Fibroblast of peridontal ligament (primary cell): Measurements from ENCODE around the gene KRTAP19-2.
"Not testable (repeated sequence)": the region's sequence is repeated elsewhere in the genome, so short reads cannot be mapped to it uniquely, and the experiment has no call there.

Experiments
- DNase-seq: peaks from one replicate; pipeline ENCODE4 v3.0.0-alpha.2; 2010; ENCODE audit errors: extremely low read depth

The KRTAP19-2 gene, protein sequence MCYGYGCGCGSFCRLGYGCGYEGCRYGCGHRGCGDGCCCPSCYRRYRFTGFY

DNA sequence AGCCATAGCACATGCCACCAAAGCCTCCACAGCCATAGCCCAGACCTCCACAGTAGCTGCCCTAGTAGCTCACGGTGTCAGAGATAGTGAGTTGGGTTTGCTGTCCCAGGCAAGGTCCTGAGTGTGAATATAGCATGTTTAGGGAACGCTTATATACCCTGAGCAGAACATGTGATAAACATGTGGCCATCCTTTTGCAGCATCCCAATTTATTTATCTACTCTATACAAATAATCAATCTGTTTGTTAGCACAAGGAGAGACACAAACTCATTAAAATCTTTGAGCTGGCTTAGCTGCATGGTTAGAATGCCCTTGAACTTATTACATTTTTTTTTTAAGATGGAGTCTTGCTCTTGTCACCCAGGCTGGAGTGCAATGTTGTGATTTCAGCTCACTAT lies at the start of gene KRTAP19-2:
TSS of gene KRTAP19-2 (minus strand) at position 101 of the 400 bp plus-strand sequence. CDS start at position 13, 88 bp downstream.
- no peak for DNase-seq

DNA sequence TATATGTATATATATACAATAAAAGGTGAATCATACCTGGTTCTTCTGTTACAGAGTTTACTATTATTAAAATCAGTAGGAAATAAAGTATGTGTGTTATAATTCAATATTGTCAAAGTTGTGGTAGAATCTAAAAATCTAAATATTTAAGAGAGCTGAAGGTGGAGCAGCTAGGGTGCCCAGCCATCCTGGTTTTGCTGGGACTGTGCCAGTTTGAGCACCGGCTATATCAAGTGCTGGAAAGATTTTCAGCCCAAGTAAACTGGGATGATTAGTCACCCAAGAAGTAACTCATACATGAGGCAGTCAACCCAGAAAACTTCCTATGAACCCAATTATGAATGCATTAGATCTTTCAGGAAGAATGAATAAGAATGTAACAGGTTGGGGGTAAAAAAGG lies 31.6 kb upstream of the KRTAP19-2 start:
- DNase-seq: no peak

DNA sequence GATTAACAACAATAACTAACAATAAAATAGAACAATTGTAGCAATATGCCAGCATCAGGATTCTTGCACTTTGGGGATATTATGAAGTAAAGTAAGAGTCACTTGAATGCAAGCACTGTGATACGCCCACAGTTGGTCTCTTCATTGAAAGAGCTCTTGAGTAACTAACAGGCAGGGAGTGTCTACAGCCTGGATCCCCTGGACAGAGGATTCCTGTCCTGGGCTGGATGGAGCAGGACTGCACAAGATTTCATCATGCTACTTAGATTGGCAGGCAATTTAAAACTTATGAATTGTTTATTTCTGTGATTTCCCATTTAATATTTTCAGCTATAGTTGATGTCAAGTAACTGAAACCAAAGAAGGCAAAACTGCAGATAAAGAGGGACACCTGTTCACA lies 28.4 kb upstream of the KRTAP19-2 start:
- no peak for DNase-seq

DNA sequence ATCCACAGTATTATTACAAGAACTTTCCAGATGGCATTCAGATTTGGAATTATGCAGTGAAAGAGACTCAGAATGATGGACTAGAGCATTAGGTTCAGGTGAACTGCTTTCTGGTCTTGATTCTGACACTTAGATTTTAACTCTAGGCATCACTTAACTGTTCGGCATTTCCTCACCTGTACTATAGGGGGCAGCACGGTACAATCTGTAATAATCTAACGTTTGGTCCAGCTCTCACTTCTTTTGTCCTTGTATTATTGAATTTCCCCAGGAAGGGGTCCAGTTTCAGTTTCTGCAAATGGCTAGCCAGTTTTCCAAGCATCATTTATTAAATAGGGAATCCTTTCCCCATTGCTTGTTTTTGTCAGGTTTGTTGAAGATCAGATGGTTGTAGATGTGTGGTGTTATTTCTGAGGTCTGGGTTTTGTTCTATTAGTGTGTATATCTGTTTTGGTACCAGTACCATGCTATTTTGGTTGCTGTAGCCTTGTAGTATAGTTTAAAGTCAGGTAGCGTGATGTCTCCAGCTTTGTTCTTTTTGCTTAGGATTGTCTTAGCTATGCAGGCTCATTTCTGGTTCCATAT lies 18.5 kb upstream of the KRTAP19-2 start:
- DNase-seq: not testable (repeated sequence)

DNA sequence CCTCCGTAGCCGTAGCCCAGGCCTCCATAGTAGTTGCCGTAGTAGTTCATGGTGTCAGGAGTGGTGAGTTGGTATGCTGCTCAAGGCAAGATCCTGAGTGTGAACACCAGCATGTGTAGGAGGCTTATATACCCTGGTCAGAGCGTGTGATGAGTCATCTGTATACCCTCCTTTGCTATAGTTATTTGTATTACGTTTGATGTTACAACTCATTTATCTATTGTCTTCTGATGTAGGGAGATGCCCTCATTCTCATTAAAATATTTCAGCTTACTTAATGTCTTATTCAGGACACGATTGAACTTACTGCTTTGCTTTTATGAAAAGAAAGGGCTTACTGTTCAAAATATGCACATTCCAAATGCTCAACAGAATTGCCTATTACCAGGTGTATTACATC lies 14.8 kb upstream of the KRTAP19-2 start, which contains the start of gene KRTAP19-5:
TSS of gene KRTAP19-5 (minus strand) at position 101 of the 400 bp plus-strand sequence. CDS start at position 50, 51 bp downstream.
- DNase-seq: no peak

DNA sequence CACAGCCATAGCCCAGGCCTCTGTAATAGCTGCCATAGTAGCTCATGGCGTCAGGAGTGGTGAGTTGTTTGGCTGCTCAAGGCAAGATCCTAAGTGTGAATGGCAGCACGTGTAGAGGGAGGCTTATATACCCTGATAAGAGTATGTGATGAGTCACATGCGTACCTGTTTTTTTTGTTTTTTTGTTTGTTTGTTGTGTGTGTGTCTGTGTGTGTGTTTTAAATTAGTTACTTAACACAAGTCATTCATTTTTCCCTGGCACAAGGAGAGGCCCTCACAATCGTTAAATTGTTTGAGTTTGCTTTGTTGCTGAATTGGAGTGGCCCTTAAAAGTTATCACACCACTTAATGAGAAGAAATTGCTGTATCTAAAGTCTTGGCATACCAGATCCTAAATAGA lies 9.8 kb upstream of the KRTAP19-2 start, which contains the start of gene KRTAP19-4:
TSS of gene KRTAP19-4 (minus strand) at position 101 of the 400 bp plus-strand sequence. CDS start at position 46, 55 bp downstream.
- DNase-seq: no peak

DNA sequence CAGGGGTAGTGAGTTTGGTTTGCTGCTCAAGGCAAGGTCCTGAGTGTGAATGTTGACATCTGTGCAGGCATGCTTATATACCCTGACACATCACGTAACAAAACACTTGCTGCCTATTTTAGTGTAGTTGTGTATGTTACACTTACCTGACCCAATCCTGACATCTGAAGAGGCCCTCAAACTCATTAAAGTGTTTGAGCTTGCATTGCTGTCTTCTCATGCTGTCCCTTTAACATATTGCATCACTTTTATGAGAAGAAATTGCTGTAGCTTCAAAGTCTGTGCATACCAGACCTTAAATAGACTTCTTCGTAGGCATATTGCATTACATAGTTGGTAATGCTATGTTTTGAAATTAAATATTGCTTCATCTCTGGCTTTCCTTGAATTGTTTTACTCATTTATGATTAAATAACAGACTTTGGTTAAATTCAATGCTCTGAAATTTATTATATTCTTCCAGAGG lies 4.8 kb upstream of the KRTAP19-2 start, which contains the start of gene KRTAP19-3:
TSS of gene KRTAP19-3 (minus strand) at position 51 of the 466 bp plus-strand sequence. CDS start 56 bp downstream, outside the sequence.
- no peak for DNase-seq

DNA sequence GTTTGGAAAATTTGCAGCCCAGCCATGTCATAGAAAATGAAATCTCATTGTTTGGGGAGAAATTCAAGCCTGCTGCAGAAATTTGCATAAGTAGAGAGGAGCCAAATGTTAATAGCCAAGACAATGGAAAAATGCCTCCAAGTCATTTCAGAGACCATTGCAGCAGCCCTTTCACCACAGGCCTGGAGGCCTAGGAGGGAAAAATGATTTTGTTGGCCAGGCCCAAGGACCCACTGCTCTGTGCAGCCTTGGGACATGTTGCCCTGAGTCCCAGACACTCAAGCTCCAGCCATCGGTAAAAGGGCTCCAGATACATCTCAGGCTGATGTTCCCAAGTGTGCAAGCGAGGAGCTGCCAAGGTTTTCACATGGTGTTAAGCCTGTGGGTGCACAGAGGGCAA lies 1.1 kb downstream of the KRTAP19-2 start:
- no peak for DNase-seq

DNA sequence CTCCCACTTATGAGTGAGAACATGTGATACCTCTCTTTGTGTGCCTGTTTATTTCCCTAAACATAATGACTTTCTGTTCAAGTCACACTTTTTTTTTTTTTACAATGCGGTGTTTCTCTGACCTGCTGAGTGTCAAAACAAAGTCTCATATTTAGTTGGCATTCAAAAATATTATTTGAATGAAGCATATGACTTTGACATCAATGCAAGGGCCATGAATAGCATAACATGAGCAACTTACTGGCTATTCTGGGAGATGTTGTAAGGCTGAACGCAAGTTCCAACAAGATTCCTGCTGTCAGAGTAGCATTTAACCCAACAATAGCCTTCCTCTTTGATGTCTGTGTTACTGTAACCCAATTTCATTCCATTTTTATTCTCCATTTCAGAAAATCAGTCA lies 5.1 kb downstream of the KRTAP19-2 start:
- DNase-seq: no peak

DNA sequence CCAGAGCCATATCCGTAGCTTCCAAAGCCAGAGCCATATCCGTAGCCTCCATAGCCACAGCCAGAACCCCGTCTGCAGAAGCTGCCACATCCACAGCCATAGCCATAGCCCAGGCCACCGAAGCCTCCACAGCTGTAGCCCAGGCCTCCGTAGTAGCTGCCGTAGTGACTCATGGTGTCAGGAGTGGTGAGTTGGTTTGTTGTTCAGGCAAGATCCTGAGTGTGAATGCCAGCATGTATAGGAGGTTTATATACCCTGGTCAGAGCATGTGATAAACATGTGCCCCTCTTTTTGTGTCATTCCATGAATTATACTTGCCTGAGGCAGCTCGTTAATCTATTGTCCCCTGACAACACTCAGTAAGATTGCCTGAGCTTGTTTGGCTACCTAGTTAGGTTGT lies 7.1 kb downstream of the KRTAP19-2 start, which contains the start of gene KRTAP19-1:
TSS of gene KRTAP19-1 (minus strand) at position 223 of the 400 bp plus-strand sequence. CDS start at position 173, 50 bp downstream.
- DNase-seq: no peak

DNA sequence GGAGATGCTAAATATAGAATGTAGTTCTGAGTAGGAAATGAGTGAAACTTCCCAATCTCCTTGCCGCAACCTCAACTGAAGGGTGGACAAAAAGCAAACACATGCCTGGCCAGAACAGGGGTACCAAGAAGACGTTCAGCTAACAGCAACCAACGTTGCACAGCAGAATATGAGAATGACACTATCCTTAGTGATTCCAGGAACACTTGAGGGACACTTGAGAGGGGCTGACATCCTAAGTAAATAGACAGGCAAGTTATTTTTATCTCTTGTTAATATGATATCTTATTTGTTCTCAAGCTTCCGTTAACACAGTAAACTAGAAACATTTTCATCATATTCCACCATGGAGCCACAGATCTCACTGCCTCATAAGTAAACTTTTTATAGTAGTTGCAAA lies 8.0 kb downstream of the KRTAP19-2 start:
- DNase-seq: no peak

DNA sequence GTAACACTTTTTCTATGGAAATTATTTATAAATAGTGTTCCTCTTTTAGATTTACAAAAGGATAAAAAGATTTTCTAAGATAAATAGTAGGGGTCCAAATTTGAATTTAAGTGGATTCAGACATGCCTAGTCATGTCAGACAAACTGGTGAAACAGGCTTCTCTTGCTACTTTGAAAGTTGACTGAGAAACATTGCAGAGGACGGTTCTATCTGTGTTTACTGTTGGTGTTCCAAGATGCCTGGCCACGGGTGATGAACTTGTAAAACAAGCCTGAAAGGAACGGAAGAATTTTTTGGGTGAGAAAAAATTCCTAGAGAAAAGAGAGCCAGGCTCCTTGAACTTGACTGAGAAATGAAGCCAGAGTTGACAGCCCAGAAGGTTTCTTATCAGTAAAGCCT lies 9.2 kb downstream of the KRTAP19-2 start:
- no peak for DNase-seq

DNA sequence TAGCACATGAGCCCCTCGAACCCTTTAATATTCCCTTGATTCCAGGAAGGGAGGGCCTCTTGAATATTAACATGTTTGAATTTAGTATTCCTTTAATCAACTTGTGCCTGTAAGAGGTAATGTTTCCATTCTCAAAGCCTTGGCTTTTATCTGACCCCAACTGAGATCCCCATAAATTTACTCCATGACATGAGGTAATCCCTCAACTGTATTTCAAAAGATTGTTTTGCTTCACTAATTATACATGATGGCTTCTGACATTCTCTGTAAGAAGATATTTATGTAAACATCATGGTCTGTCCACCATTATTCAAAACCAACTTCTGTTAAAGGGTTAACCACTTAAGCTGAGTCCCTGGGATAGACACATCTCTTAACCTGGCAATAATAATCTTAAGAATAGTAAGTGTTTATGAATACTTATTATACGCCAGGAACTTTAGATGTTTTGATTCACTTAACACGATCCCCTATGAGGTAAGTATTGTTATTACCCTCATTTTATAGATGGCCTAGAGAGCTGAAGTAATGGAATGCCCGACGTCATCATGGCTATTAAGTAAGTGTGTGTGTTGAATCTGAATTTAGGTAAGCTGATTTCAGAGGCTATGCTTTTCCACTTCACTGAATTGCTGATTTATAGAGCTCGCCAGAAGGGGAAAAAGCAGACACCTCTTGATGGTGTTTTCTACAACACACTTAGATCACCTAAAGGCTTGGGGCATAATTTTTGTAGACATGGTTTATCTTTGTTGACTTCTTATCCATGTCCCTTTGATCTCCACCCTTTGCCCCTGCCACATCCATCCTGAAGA lies 18.1 kb downstream of the KRTAP19-2 start:
- DNase-seq: no peak

DNA sequence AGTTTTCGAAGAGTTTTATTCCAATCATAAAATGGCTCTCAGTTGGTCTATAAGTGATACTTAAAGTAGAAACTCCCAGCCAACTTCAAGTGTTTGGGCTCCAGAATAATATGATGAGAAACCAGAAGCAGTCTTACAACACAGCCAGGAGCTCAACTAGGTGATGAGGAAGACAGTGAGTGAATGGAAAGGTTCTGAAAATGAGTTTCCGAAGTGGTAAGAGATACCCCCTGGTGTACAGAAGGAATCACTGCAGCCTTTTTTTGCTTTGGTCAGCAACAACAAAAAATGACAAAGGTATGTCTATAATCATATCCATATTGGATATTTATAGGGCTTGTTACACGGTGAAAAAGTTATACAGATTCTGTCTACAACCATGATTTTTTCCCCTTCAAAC lies 23.5 kb downstream of the KRTAP19-2 start:
- no peak for DNase-seq

DNA sequence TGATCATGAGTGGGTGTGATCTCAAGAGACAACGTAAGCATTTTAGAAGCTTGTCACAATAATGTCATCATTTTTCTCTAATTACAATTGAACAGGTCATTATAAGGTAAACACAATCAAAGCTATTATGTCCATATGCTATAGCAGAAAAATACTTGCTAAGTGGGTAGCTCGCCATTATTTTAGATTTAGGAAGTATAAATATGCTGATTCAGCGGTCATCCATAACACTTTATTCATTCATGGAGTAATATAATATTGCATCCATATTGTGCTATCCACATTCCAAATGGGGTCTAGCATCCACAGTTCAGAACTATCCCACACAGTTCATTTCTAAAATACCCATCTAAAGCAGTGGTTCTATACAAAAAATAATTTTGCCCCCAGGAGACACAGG lies 38.7 kb downstream of the KRTAP19-2 start:
- DNase-seq: no peak

DNA sequence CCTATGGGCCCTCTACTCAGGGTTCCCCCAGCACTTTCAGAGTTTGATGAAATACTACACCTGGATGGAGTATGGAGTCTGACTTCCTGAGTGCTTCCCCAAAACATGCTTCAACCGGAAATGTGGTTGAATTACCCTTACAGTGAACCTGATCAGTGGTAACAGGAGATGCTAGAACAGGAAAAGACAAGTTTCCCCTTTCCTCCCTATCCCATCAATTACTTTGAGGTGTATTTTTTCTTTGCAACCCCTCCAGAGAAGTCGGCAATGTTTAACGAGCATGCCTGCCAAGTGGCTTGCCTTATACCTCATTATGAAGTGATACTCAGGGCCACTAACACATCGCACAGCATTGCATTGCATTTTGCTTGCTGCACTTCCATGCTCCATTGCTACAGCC lies 40.2 kb downstream of the KRTAP19-2 start:
- no peak for DNase-seq

DNA sequence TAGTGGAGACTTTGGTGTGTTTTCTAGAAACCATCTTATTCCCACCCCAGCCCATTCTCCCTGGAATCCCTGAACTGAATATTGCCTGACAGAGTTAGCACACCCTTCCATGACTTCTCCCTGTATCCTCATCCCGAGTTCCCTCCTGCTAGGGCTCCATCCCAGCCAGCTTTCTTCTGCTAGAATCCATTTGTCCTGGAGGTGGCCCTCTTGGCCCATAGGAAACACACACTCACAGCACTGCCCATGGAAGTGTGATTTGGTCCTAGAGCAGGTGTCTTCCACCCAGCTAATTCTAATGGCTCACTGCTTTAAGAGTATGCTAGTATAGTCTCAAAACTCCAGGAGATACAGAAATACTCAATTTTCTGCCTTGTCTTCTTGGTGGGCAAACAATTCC lies 43.0 kb downstream of the KRTAP19-2 start:
- no peak for DNase-seq

DNA sequence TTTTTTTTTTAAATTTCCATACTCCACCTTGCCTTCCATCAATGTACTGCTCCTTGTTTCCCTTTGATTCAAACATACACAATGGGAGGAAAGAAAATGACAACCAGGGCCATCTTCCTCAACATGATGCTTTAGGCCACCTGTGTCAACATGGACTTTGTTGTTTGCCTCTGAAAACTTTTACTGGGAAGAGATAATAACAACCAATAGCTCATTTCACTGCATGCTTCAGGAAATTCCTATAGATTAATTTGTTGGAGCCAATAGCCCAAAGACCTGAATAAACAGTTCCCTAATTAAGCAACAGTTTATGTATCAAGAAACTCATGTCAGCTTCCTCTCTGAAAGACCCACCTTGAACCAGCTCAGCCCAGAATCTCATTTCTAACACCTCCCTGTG lies 44.0 kb downstream of the KRTAP19-2 start:
- DNase-seq: no peak

DNA sequence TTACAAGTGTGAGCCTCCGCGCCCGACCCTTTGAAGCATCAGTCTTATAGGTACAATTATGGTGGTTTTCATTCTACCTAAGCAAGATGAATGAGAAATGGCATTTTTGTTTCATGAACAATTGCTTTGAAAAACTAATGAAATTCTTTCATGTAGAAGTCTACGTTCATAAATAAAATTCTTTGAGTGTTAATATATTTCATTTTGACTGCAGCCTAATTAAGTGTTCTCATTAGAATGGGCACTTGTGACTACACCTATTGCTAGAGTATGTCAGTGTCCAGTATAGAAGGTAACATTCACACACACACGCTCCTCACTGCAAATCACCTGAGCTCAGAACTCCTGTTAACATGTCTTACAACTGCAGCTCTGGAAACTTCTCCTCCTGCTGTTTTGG lies 47.3 kb downstream of the KRTAP19-2 start, which contains the start of gene KRTAP15-1:
TSS of gene KRTAP15-1 (plus strand) at position 301 of the 400 bp plus-strand sequence. CDS start at position 354, 53 bp downstream.
- DNase-seq: no peak
